ENCODE data around the gene ONECUT3.

GRCh38 chr19:1779574-1779973 lies 26.3 kb downstream of the ONECUT3 start:
- TF ChIP-seq CTCF (IDR thresholded peaks at IDR 0.05) (no peak), POLR2A (IDR thresholded peaks at IDR 0.05) (no peak)

Data from lower leg skin (tissue), 3 donors.